Measurements from ENCODE around the gene PRKD2.

DNA sequence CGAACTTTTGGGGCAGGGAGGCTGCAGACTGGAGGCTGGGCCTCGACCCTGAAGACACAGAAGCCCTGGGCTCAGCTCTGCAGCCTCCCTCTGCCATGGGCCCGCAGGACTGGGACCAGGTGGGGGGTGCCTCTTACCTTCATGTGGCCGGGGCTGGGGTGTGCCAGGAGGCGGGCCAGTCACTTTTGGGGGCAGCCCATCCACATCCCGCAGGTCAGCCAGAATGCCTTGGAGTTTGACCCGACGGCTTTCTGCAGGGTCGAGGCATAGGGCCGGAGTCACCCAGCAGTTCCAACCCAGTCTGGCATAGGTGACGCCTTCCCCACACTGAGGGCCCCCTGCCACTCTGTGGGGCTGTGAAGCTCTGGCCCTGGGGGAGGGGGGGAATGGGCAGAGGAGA is 10.8 kb upstream of the PRKD2 start:
- TF ChIP-seq, protein P1, sequence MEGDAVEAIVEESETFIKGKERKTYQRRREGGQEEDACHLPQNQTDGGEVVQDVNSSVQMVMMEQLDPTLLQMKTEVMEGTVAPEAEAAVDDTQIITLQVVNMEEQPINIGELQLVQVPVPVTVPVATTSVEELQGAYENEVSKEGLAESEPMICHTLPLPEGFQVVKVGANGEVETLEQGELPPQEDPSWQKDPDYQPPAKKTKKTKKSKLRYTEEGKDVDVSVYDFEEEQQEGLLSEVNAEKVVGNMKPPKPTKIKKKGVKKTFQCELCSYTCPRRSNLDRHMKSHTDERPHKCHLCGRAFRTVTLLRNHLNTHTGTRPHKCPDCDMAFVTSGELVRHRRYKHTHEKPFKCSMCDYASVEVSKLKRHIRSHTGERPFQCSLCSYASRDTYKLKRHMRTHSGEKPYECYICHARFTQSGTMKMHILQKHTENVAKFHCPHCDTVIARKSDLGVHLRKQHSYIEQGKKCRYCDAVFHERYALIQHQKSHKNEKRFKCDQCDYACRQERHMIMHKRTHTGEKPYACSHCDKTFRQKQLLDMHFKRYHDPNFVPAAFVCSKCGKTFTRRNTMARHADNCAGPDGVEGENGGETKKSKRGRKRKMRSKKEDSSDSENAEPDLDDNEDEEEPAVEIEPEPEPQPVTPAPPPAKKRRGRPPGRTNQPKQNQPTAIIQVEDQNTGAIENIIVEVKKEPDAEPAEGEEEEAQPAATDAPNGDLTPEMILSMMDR (tag by site-specific recombination; IDR thresholded peaks at IDR 0.05) = no peak
- TF ChIP-seq, protein P2, sequence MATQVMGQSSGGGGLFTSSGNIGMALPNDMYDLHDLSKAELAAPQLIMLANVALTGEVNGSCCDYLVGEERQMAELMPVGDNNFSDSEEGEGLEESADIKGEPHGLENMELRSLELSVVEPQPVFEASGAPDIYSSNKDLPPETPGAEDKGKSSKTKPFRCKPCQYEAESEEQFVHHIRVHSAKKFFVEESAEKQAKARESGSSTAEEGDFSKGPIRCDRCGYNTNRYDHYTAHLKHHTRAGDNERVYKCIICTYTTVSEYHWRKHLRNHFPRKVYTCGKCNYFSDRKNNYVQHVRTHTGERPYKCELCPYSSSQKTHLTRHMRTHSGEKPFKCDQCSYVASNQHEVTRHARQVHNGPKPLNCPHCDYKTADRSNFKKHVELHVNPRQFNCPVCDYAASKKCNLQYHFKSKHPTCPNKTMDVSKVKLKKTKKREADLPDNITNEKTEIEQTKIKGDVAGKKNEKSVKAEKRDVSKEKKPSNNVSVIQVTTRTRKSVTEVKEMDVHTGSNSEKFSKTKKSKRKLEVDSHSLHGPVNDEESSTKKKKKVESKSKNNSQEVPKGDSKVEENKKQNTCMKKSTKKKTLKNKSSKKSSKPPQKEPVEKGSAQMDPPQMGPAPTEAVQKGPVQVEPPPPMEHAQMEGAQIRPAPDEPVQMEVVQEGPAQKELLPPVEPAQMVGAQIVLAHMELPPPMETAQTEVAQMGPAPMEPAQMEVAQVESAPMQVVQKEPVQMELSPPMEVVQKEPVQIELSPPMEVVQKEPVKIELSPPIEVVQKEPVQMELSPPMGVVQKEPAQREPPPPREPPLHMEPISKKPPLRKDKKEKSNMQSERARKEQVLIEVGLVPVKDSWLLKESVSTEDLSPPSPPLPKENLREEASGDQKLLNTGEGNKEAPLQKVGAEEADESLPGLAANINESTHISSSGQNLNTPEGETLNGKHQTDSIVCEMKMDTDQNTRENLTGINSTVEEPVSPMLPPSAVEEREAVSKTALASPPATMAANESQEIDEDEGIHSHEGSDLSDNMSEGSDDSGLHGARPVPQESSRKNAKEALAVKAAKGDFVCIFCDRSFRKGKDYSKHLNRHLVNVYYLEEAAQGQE (tag by site-specific recombination; IDR thresholded peaks at IDR 0.05) = no peak
- TF ChIP-seq ZFHX2 (tag by site-specific recombination; conservative IDR thresholded peaks at IDR 0.05) = no peak
- TF ChIP-seq ZNF555 (tag by site-specific recombination; conservative IDR thresholded peaks at IDR 0.05) = no peak
- TF ChIP-seq ZFP69B (tag by site-specific recombination; IDR thresholded peaks at IDR 0.05) = no peak
- no peak for TF ChIP-seq ZNF175 (tag by site-specific recombination; IDR thresholded peaks at IDR 0.05)
